Cerebellar cortex (tissue), 1 donor: ENCODE measurements around the gene HSD11B2.

Experiments used
- DNase-seq: peaks from one replicate; pipeline ENCODE4 v3.0.0-alpha.2; 2015; ENCODE audit warnings: low spot score

HSD11B2 gene

GRCh38 chr16:67396159-67397035 is 34.5 kb upstream of the HSD11B2 start:
- no peak for DNase-seq

- no peak for DNase-seq
Observed at GRCh38 chr16:67397036-67397801, 33.7 kb upstream of the HSD11B2 start.

- no peak for DNase-seq
Observed at GRCh38 chr16:67397812-67398545, 32.9 kb upstream of the HSD11B2 start.

GRCh38 chr16:67398546-67399217 is 32.2 kb upstream of the HSD11B2 start:
- no peak for DNase-seq

GRCh38 chr16:67399218-67399733 is 31.6 kb upstream of the HSD11B2 start:
- no peak for DNase-seq

GRCh38 chr16:67399749-67400704 is 30.9 kb upstream of the HSD11B2 start:
- DNase-seq = no peak

GRCh38 chr16:67400901-67401300 is 30.0 kb upstream of the HSD11B2 start:
- DNase-seq = no peak

- DNase-seq = no peak
Observed at GRCh38 chr16:67403976-67404555, 26.9 kb upstream of the HSD11B2 start.

- no peak for DNase-seq
Observed at GRCh38 chr16:67404740-67405226, 26.1 kb upstream of the HSD11B2 start.

GRCh38 chr16:67405336-67405735 is 25.6 kb upstream of the HSD11B2 start:
- DNase-seq = no peak

- DNase-seq = no peak
Observed at GRCh38 chr16:67406111-67406971, 24.6 kb upstream of the HSD11B2 start.

- no peak for DNase-seq
Observed at GRCh38 chr16:67407176-67407787, 23.6 kb upstream of the HSD11B2 start.

GRCh38 chr16:67407788-67408452 is 23.0 kb upstream of the HSD11B2 start:
- DNase-seq = no peak

GRCh38 chr16:67409631-67410030 is 21.3 kb upstream of the HSD11B2 start:
- no peak for DNase-seq

GRCh38 chr16:67411339-67411738 is 19.6 kb upstream of the HSD11B2 start:
- DNase-seq = no peak

- no peak for DNase-seq
Observed at GRCh38 chr16:67412294-67412693, 18.6 kb upstream of the HSD11B2 start.

- DNase-seq = no peak
Observed at GRCh38 chr16:67413978-67414911, 16.7 kb upstream of the HSD11B2 start.
